H1 (cell line): ENCODE measurements around the gene TUNAR. TPM values are rescaled to one million over a fixed set of nuclear protein-coding genes. Genes with fewer than 3 reads are reported as not detected.

ENCODE experiments used
- CTCF ChIA-PET: fragments of 300-600 bp; sonication (Branson Sonifier 250); formaldehyde crosslinking; loops from one replicate; lab custom pipeline; 2021; ENCODE audit not compliant: partially characterized antibody; lab: Charles Lee
- POLR2A ChIA-PET: fragments of 300-600 bp; sonication (Branson Sonifier 250); formaldehyde crosslinking; loops from one replicate; lab custom pipeline; 2021; ENCODE audit warnings: inconsistent platforms; ENCODE audit not compliant: partially characterized antibody; lab: Charles Lee
- DNase-seq, 2 experiments: peaks; one replicate each; pipeline versions ENCODE4 v3.0.0 to v3.0.0-alpha.2; 2010 to 2022; ENCODE audit warnings: low spot score in 2 of 2, low read depth in 1 of 2, mixed read lengths in 1 of 2
- FAIRE-seq: peaks from 2 replicates; lab custom pipeline; 2011; peaks lifted over from hg19 to GRCh38; lab: Jason Lieb, UNC
- H2AFZ ChIP-seq: 2 replicates; pipeline ENCODE4 v1.8.1; 2012; ENCODE audit warnings: low read length, inconsistent platforms
- H2AK5ac ChIP-seq: 2 replicates; pipeline ENCODE4 v1.6.1; 2013; ENCODE audit warnings: low read depth, low read length
- H2BK120ac ChIP-seq: replicated peaks from 2 replicates; pipeline ENCODE3; 2013; ENCODE audit warnings: low read depth, low read length, inconsistent platforms
- H2BK12ac ChIP-seq: 2 replicates; pipeline ENCODE4 v1.6.1; 2013; ENCODE audit warnings: low read depth, low read length
- H2BK15ac ChIP-seq: 2 replicates; pipeline ENCODE4 v1.6.1; 2013; ENCODE audit warnings: low read length
- H2BK20ac ChIP-seq: 2 replicates; pipeline ENCODE4 v1.6.1; 2013; ENCODE audit warnings: low read length
- H2BK5ac ChIP-seq: 2 replicates; pipeline ENCODE4 v1.6.1; 2013; ENCODE audit warnings: low read depth, low read length
- H3K14ac ChIP-seq: 2 replicates; pipeline ENCODE4 v1.6.1; 2013; ENCODE audit warnings: inconsistent platforms; ENCODE audit not compliant: insufficient read length
- H3K18ac ChIP-seq: 2 replicates; pipeline ENCODE4 v1.6.1; 2013; ENCODE audit warnings: low read length; ENCODE audit errors: extremely low read depth
- H3K23ac ChIP-seq: 2 replicates; pipeline ENCODE4 v1.6.1; 2013; ENCODE audit warnings: inconsistent platforms; ENCODE audit not compliant: insufficient read length
- H3K23me2 ChIP-seq: 2 replicates; pipeline ENCODE4 v1.6.1; 2013; ENCODE audit warnings: low read depth, low read length
- H3K27ac ChIP-seq: 2 replicates; pipeline ENCODE4 v1.6.1; 2011; ENCODE audit warnings: low read depth, low read length, inconsistent platforms
- H3K27me3 ChIP-seq, 4 experiments: replicated peaks in 1 of 4; 1 replicate in 1 of 4; 2 replicates in 3 of 4; pipeline versions ENCODE4 v1.6.1 to v1.8.1; 2011 to 2013; ENCODE audit warnings: low read length in 3 of 4, mild to moderate bottlenecking in 3 of 4, inconsistent platforms in 2 of 4, mixed read lengths in 2 of 4, moderate library complexity in 1 of 4; ENCODE audit not compliant: control insufficient read depth in 3 of 4, insufficient read depth in 3 of 4; ENCODE audit errors: extremely low read depth in 1 of 4
- H3K36me3 ChIP-seq, 4 experiments: 2 replicates each; pipeline versions ENCODE4 v1.6.1 to v1.8.1; 2011 to 2013; ENCODE audit warnings: mild to moderate bottlenecking in 4 of 4, low read length in 3 of 4, moderate library complexity in 2 of 4, control low read depth in 1 of 4, inconsistent platforms in 1 of 4; ENCODE audit not compliant: insufficient read depth in 4 of 4, control insufficient read depth in 2 of 4
- H3K4ac ChIP-seq: replicated peaks from 2 replicates; pipeline ENCODE3; 2013; ENCODE audit warnings: low read length, low read depth, mixed read lengths, inconsistent platforms; ENCODE audit not compliant: insufficient read length
- H3K4me1 ChIP-seq, 4 experiments: replicated peaks in 1 of 4; 1 replicate in 1 of 4; 2 replicates in 3 of 4; pipeline versions ENCODE4 v1.6.1 to v1.8.1; 2011 to 2013; ENCODE audit warnings: low read length in 3 of 4, inconsistent platforms in 2 of 4, mixed read lengths in 1 of 4; ENCODE audit not compliant: insufficient read depth in 4 of 4, control insufficient read depth in 3 of 4
- H3K4me2 ChIP-seq, 2 experiments: 2 replicates each; pipeline versions ENCODE4 v1.6.1 to v1.8.1; 2011 to 2013; ENCODE audit warnings: low read depth in 2 of 2, low read length in 2 of 2, control low read depth in 1 of 2, inconsistent platforms in 1 of 2, mild to moderate bottlenecking in 1 of 2; ENCODE audit not compliant: insufficient read depth in 1 of 2
- H3K4me3 ChIP-seq, 4 experiments: fragments of 200-600, 300-600 bp in 1 of 4; sonication (generic), shearing (Covaris generic), sonication (Bioruptor Twin) in 1 of 4; 2 replicates each; pipeline versions ENCODE4 v1.5.1 to v1.8.1; 2011 to 2016; ENCODE audit warnings: low read length in 4 of 4, low read depth in 3 of 4, control low read depth in 2 of 4, inconsistent platforms in 2 of 4, mild to moderate bottlenecking in 2 of 4, mixed read lengths in 1 of 4, moderate library complexity in 1 of 4; ENCODE audit not compliant: insufficient read depth in 2 of 4; ENCODE audit errors: extremely low read depth in 1 of 4
- H3K56ac ChIP-seq: replicated peaks from 2 replicates; pipeline ENCODE3; 2013; ENCODE audit warnings: low read depth, mild to moderate bottlenecking, mixed read lengths, low read length, inconsistent platforms; ENCODE audit not compliant: insufficient read length
- H3K79me1 ChIP-seq: 2 replicates; pipeline ENCODE4 v1.6.1; 2013; ENCODE audit warnings: low read depth, low read length, control low read depth
- H3K79me2 ChIP-seq, 2 experiments: 2 replicates each; pipeline versions ENCODE4 v1.6.1 to v1.8.1; 2012 to 2013; ENCODE audit warnings: low read length in 2 of 2, mild to moderate bottlenecking in 2 of 2, inconsistent platforms in 1 of 2; ENCODE audit not compliant: insufficient read depth in 2 of 2, control insufficient read depth in 1 of 2
- H3K9ac ChIP-seq, 4 experiments: replicated peaks in 1 of 4; 1 replicate in 1 of 4; 2 replicates in 3 of 4; pipeline versions ENCODE4 v1.6.1 to v1.8.1; 2011 to 2013; ENCODE audit warnings: low read depth in 3 of 4, low read length in 3 of 4, control low read depth in 2 of 4, mild to moderate bottlenecking in 2 of 4, moderate library complexity in 2 of 4, inconsistent platforms in 1 of 4; ENCODE audit errors: extremely low read depth in 1 of 4
- H3K9me3 ChIP-seq, 2 experiments: 2 replicates each; pipeline versions ENCODE4 v1.6.1 to v1.8.1; 2012 to 2013; ENCODE audit warnings: mild to moderate bottlenecking in 2 of 2, moderate library complexity in 2 of 2, control low read depth in 1 of 2, inconsistent platforms in 1 of 2, low read depth in 1 of 2, low read length in 1 of 2, mixed read lengths in 1 of 2; ENCODE audit not compliant: insufficient read depth in 2 of 2
- H4K20me1 ChIP-seq, 2 experiments: replicated peaks in 1 of 2; 2 replicates each; pipeline versions ENCODE3 to v1.8.1; 2011 to 2013; ENCODE audit warnings: inconsistent platforms in 2 of 2, low read length in 2 of 2, mild to moderate bottlenecking in 1 of 2; ENCODE audit not compliant: insufficient read depth in 2 of 2, control insufficient read depth in 1 of 2
- H4K5ac ChIP-seq: 2 replicates; pipeline ENCODE4 v1.6.1; 2013; ENCODE audit warnings: low read length, low read depth, mixed read lengths, inconsistent platforms; ENCODE audit not compliant: insufficient read length
- H4K8ac ChIP-seq: 2 replicates; pipeline ENCODE4 v1.8.0; 2013; ENCODE audit warnings: mild to moderate bottlenecking, moderate library complexity, low read length, inconsistent platforms; ENCODE audit not compliant: insufficient read depth; ENCODE audit errors: extremely low read depth
- H4K91ac ChIP-seq: replicated peaks from 2 replicates; pipeline ENCODE3; 2013; ENCODE audit warnings: low read length, mixed read lengths, inconsistent platforms; ENCODE audit not compliant: insufficient read length
- ATF3 ChIP-seq: IDR thresholded peaks from 2 replicates; pipeline ENCODE4 v1.6.1; 2011; ENCODE audit warnings: low read depth, mild to moderate bottlenecking, low read length; ENCODE audit not compliant: insufficient read depth
- CTCF ChIP-seq, 3 experiments: IDR thresholded peaks; 1 replicate in 2 of 3; 2 replicates in 1 of 3; pipeline versions ENCODE4 v1.5.1 to v1.6.1; 2011; ENCODE audit warnings: low read length in 3 of 3, mild to moderate bottlenecking in 3 of 3, inconsistent platforms in 2 of 3, low read depth in 1 of 3, moderate library complexity in 1 of 3; ENCODE audit not compliant: insufficient read depth in 1 of 3; ENCODE audit errors: control extremely low read depth in 1 of 3
- HDAC2 ChIP-seq, 2 experiments: fragments of 300-600 bp in 1 of 2; sonication (generic) in 1 of 2; IDR thresholded peaks; 2 replicates each; pipeline ENCODE4 v1.6.1; 2011 to 2012; ENCODE audit warnings: low read depth in 2 of 2, low read length in 2 of 2, mild to moderate bottlenecking in 2 of 2, moderate library complexity in 2 of 2, borderline replicate concordance in 1 of 2, inconsistent platforms in 1 of 2
- HDAC6 ChIP-seq: IDR thresholded peaks from one replicate; pipeline ENCODE4 v1.7.1; 2012; ENCODE audit warnings: low read depth, mild to moderate bottlenecking, inconsistent platforms, low read length, moderate library complexity
- KDM4A ChIP-seq: IDR thresholded peaks from one replicate; pipeline ENCODE4 v1.7.1; 2012; ENCODE audit warnings: low read depth, mild to moderate bottlenecking, moderate library complexity, low read length, inconsistent platforms; ENCODE audit not compliant: severe bottlenecking
- PHF8 ChIP-seq: fragments of 200-600 bp; sonication (generic); conservative IDR thresholded peaks from 2 replicates; pipeline ENCODE4 v1.7.1; 2012; ENCODE audit warnings: low read depth, mild to moderate bottlenecking, inconsistent platforms, low read length, moderate library complexity
- POLR2A ChIP-seq, 2 experiments: IDR thresholded peaks; 1 replicate in 1 of 2; 2 replicates in 1 of 2; pipeline ENCODE4 v1.6.1; 2011; ENCODE audit warnings: low read depth in 2 of 2, low read length in 2 of 2, mild to moderate bottlenecking in 2 of 2; ENCODE audit errors: control extremely low read depth in 1 of 2
- RAD21 ChIP-seq, 2 experiments: IDR thresholded peaks in 1 of 2; conservative IDR thresholded peaks in 1 of 2; 2 replicates each; pipeline ENCODE4 v1.6.1; 2011; ENCODE audit warnings: low read depth in 2 of 2, low read length in 2 of 2, improper control_type of control experiment in 1 of 2, inconsistent platforms in 1 of 2, mild to moderate bottlenecking in 1 of 2, moderate library complexity in 1 of 2
- SRF ChIP-seq: IDR thresholded peaks from 2 replicates; pipeline ENCODE4 v1.6.1; 2011; ENCODE audit warnings: mild to moderate bottlenecking, low read depth, low read length, moderate library complexity
- TAF1 ChIP-seq: IDR thresholded peaks from 2 replicates; pipeline ENCODE4 v1.6.1; 2011; ENCODE audit warnings: mild to moderate bottlenecking, low read depth, low read length
- WGBS, 2 experiments: shearing (Covaris generic) in 1 of 2; methylation state at CpG; one replicate each; pipeline versions ENCODE4 v1.1.6 to v1.1.7; 2013 to 2015; ENCODE audit warnings: low lambda C conversion rate in 2 of 2, mixed read lengths in 2 of 2, inconsistent platforms in 1 of 2, low coverage in 1 of 2, missing lambda C conversion rate in 1 of 2; ENCODE audit not compliant: insufficient replicate concordance in 2 of 2, insufficient coverage in 1 of 2, insufficient read length in 1 of 2; ENCODE audit errors: extremely low coverage in 1 of 2, missing lambda C conversion rate in 1 of 2; 5-methylcytosine and 5-hydroxymethylcytosine counted together
- polyA plus RNA-seq, 7 experiments: library from polyadenylated mRNA; depleted of rRNA in 3 of 7; stranded (reverse) in 5 of 7; unstranded in 2 of 7; fragments of >200 nt in 5 of 7; fragments of 200-250 nt in 2 of 7; gene quantifications; 1 replicate in 5 of 7; 2 replicates in 1 of 7; 4 replicates in 1 of 7; pipeline versions ENCODE4 v1.2.1 to v1.2.3, GENCODE V29; 2011 to 2013; ENCODE audit warnings: missing spikeins in 2 of 7, mixed read lengths in 2 of 7
- total RNA-seq: library from RNA; stranded (reverse); fragmentation: NEBNext Ultra II Directional; extraction: Animal tissue kit (Norgen Biotek cat#: 25700); gene quantifications from 2 replicates; pipeline ENCODE4 v1.2.1, GENCODE V29; 2021

TUNAR gene
- total and polyA plus RNA-seq, 2 of the 8 experiments (the other 6 are each of a cell fraction or from before 2014, with no cell fraction given): 12.8 to 63.9 TPM

GRCh38 chr14:95834496-95834895 is 42.1 kb upstream of the TUNAR start:
- H3K23me2 ChIP-seq: no peaks in the 10 kb centered on the region
- no peaks in the 10 kb centered on the region for H3K79me2 ChIP-seq
- no peak overlapping the region for H2BK20ac ChIP-seq
- FAIRE-seq (no peak), DNase-seq (no peak)
- no peaks in the 10 kb centered on the region for H4K20me1 ChIP-seq
- H3K23ac ChIP-seq: no peak overlapping the region
- no peak overlapping the region for H3K56ac ChIP-seq
- no peak overlapping the region for H3K27ac ChIP-seq
- H3K27me3 ChIP-seq: no peaks in the 10 kb centered on the region
- H2BK12ac ChIP-seq: 0 out of 2 replicates have a peak overlapping the region, but pooled peaks have one; percentile 13
- H2AK5ac ChIP-seq: no peak overlapping the region
- no peak overlapping the region for H4K5ac ChIP-seq
- no peak overlapping the region for H2AFZ ChIP-seq
- no peak overlapping the region for H3K4ac ChIP-seq
- H2BK15ac ChIP-seq: no peak overlapping the region
- no peak overlapping the region for H3K4me3 ChIP-seq
- H4K91ac ChIP-seq: no peak overlapping the region
- ChIA-PET CTCF (interaction anchor here (0.7 to 1.6 kb wide), 6 partner anchors 18 to 264 kb away, joined by 3 to 8 read pairs (median 4); no protein-coding TSS in a partner anchor), POLR2A (interaction anchor here (1.4 kb wide), 1 partner anchor 105 kb away, joined by 3 read pairs; no protein-coding TSS in a partner anchor)
- WGBS, 2 experiments: 90% methylated on average over 2 of the region's 2 CpGs; no CpG with 5 or more reads in 1 of the 2 experiments
- H3K18ac ChIP-seq: no peak overlapping the region
- no peak overlapping the region for H3K9ac ChIP-seq
- H3K79me1 ChIP-seq: no peaks in the 10 kb centered on the region; the same call in 1 of the 2 replicates
- no peaks in the 10 kb centered on the region for H3K36me3 ChIP-seq
- H3K4me2 ChIP-seq: no peak overlapping the region
- no peaks in the 10 kb centered on the region for H3K9me3 ChIP-seq
- no peak overlapping the region for H2BK120ac ChIP-seq
- H3K14ac ChIP-seq: no peak overlapping the region
- no peak overlapping the region for H4K8ac ChIP-seq
- H3K4me1 ChIP-seq: peaks cover 4 to 11% (median 9%) of the 10 kb centered on the region in 4 experiments
- no peak overlapping the region for H2BK5ac ChIP-seq
- TF ChIP-seq PHF8: no peak
- no peak for TF ChIP-seq CTCF (IDR thresholded peaks at IDR 0.05; ENCODE audit: control extremely low read depth in 1 of 3, insufficient read depth in 1 of 3, low read depth in 1 of 3, low read length in 3 of 3)
- TF ChIP-seq POLR2A (IDR thresholded peaks at IDR 0.05; ENCODE audit: control extremely low read depth in 1 of 2, low read depth in 2 of 2, low read length in 2 of 2): no peak
- no peak for TF ChIP-seq HDAC2 (IDR thresholded peaks at IDR 0.05; ENCODE audit: borderline replicate concordance in 1 of 2, low read depth in 2 of 2, low read length in 2 of 2)
- TF ChIP-seq HDAC6: no peak
- TF ChIP-seq SRF: no peak
- TF ChIP-seq RAD21 (IDR thresholded peaks at IDR 0.05 in 1 of 2, conservative IDR thresholded peaks at IDR 0.05 in 1 of 2; ENCODE audit: low read depth in 2 of 2, low read length in 2 of 2): no peak
- TF ChIP-seq ATF3: no peak
- TF ChIP-seq KDM4A: no peak
- no peak for TF ChIP-seq TAF1
